ENCODE results near the gene SLFN14. TPM values are rescaled to one million over a fixed set of nuclear protein-coding genes. Genes with fewer than 3 reads are reported as not detected.

The SLFN14 gene
- total and polyA plus RNA-seq, 11 donors: 0.31 TPM; not detected in 10

GRCh38 chr17:35588196-35588920 lies 27.7 kb upstream of the SLFN14 start:
- peaks cover 0 to 11% (median 0%) of the 10 kb centered on the region in 9 donors for H3K36me3 ChIP-seq
- peak overlapping the region in 1 of 12 donors; percentile 94 for H3K27ac ChIP-seq
- H3K27me3 ChIP-seq: no peaks in the 10 kb centered on the region
- intact Hi-C loops (cut with DNase I): no loop called here
- H3K4me3 ChIP-seq: peak overlapping the region; percentile 72 to 98 (median 83)
- H3K9me3 ChIP-seq: no peaks in the 10 kb centered on the region
- ATAC-seq: no peak
- no peak for DNase-seq
- TF ChIP-seq CTCF (IDR thresholded peaks at IDR 0.05): no peak
- no peak for TF ChIP-seq POLR2A (IDR thresholded peaks at IDR 0.05)
- 72 to 74% (median 73%) methylated on average over 12 of the region's 12 CpGs for WGBS, 4 donors
- H3K4me1 ChIP-seq: peaks cover 4 to 39% (median 24%) of the 10 kb centered on the region in 12 donors

GRCh38 chr17:35587074-35587961 lies 26.7 kb upstream of the SLFN14 start, which contains the start of gene AP2B1:
AP2B1 (plus strand) TSS chr17:35587322; CDS start chr17:35594031, 6,709 bp downstream.
- Histone ChIP-seq H3K27ac (peak within 1 kb of the TSS; percentile 77 to 95 (median 91)), H3K36me3 (peaks cover 0 to 10% (median 0%) of the 10 kb centered on the region in 9 donors), H3K27me3 (no peaks in the 10 kb centered on the region), H3K4me3 (peak within 1 kb of the TSS; percentile 72 to 98 (median 83)), H3K9me3 (no peaks in the 10 kb centered on the region), H3K4me1 (peaks cover 4 to 34% (median 24%) of the 10 kb centered on the region in 12 donors)
- no peak for TF ChIP-seq CTCF (IDR thresholded peaks at IDR 0.05)
- peak in 1 of 2 donors; percentile 74 for TF ChIP-seq POLR2A (IDR thresholded peaks at IDR 0.05)
- DNase-seq (peak; percentile 90 to 95 (median 93)), ATAC-seq (peak; percentile 93 to 98 (median 96))
- intact Hi-C loops (cut with DNase I): loop anchor here in 1 of 10 donors (1.0 kb wide), 1 partner anchor 9 kb away; the partner anchor contains the start of gene PEX12
- 0 to 1% (median 0%) methylated on average over 36 to 50 of the region's 50 CpGs for WGBS, 4 donors

- peaks cover 4 to 30% (median 22%) of the 10 kb centered on the region in 12 donors for H3K4me1 ChIP-seq
- peak; percentile 6 to 19 (median 16) for ATAC-seq
- H3K36me3 ChIP-seq: peaks cover 0 to 6% (median 0%) of the 10 kb centered on the region in 9 donors
- no peak for DNase-seq
- 29 to 34% (median 33%) methylated on average over 7 of the region's 7 CpGs for WGBS, 4 donors
- intact Hi-C loops (cut with DNase I): loop anchor here in 2 of 10 donors (1.0 kb wide), 1 partner anchor 8 kb away; the partner anchor contains the start of gene PEX12 (in 2 of the 2)
- no peaks in the 10 kb centered on the region for H3K9me3 ChIP-seq
- no peak for TF ChIP-seq CTCF (IDR thresholded peaks at IDR 0.05)
- TF ChIP-seq POLR2A (IDR thresholded peaks at IDR 0.05): no peak
- no peaks in the 10 kb centered on the region for H3K27me3 ChIP-seq
- peak overlapping the region; percentile 72 to 98 (median 83) for H3K4me3 ChIP-seq
- H3K27ac ChIP-seq: peak overlapping the region; percentile 77 to 95 (median 91)
Observed at GRCh38 chr17:35586569-35587073, 26.0 kb upstream of the SLFN14 start.
